B cell (primary cell): Measurements from ENCODE around the gene ADGRD2.

ENCODE experiments used
- EZH2 ChIP-seq: IDR thresholded peaks from 2 replicates; pipeline ENCODE4 v1.6.1; 2012; ENCODE audit warnings: borderline replicate concordance, low read depth, mild to moderate bottlenecking, moderate library complexity, low read length; ENCODE audit not compliant: insufficient read depth, poor library complexity, severe bottlenecking
- TF ChIP-seq, protein P1 (sequence below): fragments of 200-600 bp; IDR thresholded peaks from one replicate; pipeline ENCODE4 v1.8.0; 2022; ENCODE audit warnings: antibody characterized with exemption, mild to moderate bottlenecking

DNA sequence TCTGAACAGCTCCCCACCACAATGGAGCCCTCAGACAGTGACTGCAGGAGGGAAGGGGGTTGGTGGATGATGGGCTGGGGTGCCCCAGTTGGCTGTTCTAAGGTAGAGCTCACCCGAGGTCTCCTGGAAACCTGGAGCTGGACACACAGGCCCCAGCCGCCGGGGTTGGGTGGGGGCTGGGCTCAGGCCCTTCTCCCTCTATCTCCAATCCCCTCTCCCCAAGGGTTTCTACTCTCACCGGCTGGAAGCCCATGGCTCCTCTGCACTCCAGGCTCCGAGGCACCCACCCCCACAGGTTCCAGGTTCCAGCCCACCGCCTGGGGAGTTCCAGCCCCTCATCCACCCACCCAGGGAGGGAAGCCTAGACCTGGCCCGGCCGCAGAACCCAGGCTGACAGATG, 56.2 kb downstream of the ADGRD2 start:
- TF ChIP-seq, protein P1, sequence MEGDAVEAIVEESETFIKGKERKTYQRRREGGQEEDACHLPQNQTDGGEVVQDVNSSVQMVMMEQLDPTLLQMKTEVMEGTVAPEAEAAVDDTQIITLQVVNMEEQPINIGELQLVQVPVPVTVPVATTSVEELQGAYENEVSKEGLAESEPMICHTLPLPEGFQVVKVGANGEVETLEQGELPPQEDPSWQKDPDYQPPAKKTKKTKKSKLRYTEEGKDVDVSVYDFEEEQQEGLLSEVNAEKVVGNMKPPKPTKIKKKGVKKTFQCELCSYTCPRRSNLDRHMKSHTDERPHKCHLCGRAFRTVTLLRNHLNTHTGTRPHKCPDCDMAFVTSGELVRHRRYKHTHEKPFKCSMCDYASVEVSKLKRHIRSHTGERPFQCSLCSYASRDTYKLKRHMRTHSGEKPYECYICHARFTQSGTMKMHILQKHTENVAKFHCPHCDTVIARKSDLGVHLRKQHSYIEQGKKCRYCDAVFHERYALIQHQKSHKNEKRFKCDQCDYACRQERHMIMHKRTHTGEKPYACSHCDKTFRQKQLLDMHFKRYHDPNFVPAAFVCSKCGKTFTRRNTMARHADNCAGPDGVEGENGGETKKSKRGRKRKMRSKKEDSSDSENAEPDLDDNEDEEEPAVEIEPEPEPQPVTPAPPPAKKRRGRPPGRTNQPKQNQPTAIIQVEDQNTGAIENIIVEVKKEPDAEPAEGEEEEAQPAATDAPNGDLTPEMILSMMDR = no peak
- no peak for TF ChIP-seq EZH2
